ENCODE results near the gene PDYN.

PDYN gene

GRCh38 chr20:1992359-1993110 lies 1.3 kb downstream of the PDYN start:
- no peak for DNase-seq

GRCh38 chr20:1987826-1988225 lies 6.0 kb downstream of the PDYN start:
- DNase-seq: no peak

- peak in 1 of 2 donors; percentile 29 for DNase-seq
Measured at GRCh38 chr20:1983301-1983700, 10.6 kb downstream of the PDYN start.

- DNase-seq: no peak
Measured at GRCh38 chr20:1982686-1983085, 11.2 kb downstream of the PDYN start.

GRCh38 chr20:1979106-1979778 lies 14.6 kb downstream of the PDYN start:
- DNase-seq: no peak

- no peak for DNase-seq
Measured at GRCh38 chr20:1975291-1975690, 18.6 kb downstream of the PDYN start.

- DNase-seq: no peak
Measured at GRCh38 chr20:1973601-1974440, 20.0 kb downstream of the PDYN start.

GRCh38 chr20:1971893-1972586 lies 21.8 kb downstream of the PDYN start:
- DNase-seq: no peak

- DNase-seq: no peak
Measured at GRCh38 chr20:1968964-1969363, 24.9 kb downstream of the PDYN start.

- DNase-seq: peak; percentile 65 to 70
Measured at GRCh38 chr20:1965520-1966351, 28.1 kb downstream of the PDYN start.

GRCh38 chr20:1964659-1965405 lies 29.0 kb downstream of the PDYN start:
- DNase-seq: no peak

GRCh38 chr20:1964061-1964460 lies 29.8 kb downstream of the PDYN start:
- DNase-seq: peak; percentile 53 to 54

GRCh38 chr20:1961374-1961773 lies 32.5 kb downstream of the PDYN start:
- DNase-seq: no peak

GRCh38 chr20:1959156-1959555 lies 34.7 kb downstream of the PDYN start:
- no peak for DNase-seq

- no peak for DNase-seq
Measured at GRCh38 chr20:1958426-1958825, 35.4 kb downstream of the PDYN start.

GRCh38 chr20:1955217-1955616 lies 38.6 kb downstream of the PDYN start:
- DNase-seq: no peak

- no peak for DNase-seq
Measured at GRCh38 chr20:1953621-1954020, 40.2 kb downstream of the PDYN start.

GRCh38 chr20:1952737-1953530 lies 40.9 kb downstream of the PDYN start:
- DNase-seq: no peak

- no peak for DNase-seq
Measured at GRCh38 chr20:1951436-1952115, 42.3 kb downstream of the PDYN start.

- no peak for DNase-seq
Measured at GRCh38 chr20:1950836-1951235, 43.0 kb downstream of the PDYN start.

Data from inflammatory macrophage treated with lipopolysaccharide for 1 hour (primary cell).